CD4-positive, alpha-beta T cell treated with Interleukin-1 beta for 1 hour (primary cell): ENCODE measurements around the gene NEDD4.
"Not testable (repeated sequence)": the region's sequence is repeated elsewhere in the genome, so short reads cannot be mapped to it uniquely, and the experiment has no call there.

ENCODE experiments used
- DNase-seq, 2 donors: peaks; one replicate each; pipeline ENCODE4 v3.0.0-alpha.2; 2020 to 2022

The NEDD4 gene

DNA sequence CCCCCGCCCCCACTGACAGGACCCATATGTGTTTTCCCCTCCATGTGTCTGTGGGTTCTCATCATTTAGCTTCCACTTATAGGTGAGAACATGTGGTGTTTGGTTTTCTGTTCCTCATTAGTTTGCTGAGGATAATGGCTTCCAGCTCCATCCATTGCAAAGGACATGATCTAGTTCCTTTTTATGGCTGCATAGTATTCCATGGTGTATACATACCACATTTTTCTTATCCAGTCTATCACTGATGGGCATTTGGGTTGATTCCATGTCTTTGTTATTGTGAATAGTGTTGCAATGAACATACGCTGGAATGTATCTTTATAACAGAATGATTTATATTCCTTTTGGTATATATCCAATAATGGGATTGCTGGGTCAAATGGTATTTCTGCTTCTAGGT is 171.7 kb downstream of the NEDD4 start:
- DNase-seq, result not testable (repeated sequence)

DNA sequence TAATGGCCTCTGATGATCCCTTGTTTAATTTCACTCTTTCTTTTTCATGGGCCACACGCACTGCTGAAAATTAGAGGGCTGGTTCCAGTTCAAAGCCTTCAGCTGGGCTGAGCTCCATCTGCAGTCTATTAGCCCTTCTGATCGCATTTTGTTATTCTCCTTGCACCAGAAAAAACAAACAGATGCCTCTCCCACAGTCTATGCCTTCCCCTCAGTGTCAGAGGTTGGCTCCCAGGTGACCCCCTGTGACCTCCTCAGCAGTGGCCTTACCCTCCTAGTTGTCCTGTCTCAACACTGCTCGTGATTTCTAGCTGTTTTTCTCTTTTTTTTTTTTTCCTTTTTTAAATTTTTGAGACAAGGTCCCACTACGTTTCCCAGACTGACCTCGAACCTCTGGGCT is 173.4 kb downstream of the NEDD4 start:
- DNase-seq, result no peak

DNA sequence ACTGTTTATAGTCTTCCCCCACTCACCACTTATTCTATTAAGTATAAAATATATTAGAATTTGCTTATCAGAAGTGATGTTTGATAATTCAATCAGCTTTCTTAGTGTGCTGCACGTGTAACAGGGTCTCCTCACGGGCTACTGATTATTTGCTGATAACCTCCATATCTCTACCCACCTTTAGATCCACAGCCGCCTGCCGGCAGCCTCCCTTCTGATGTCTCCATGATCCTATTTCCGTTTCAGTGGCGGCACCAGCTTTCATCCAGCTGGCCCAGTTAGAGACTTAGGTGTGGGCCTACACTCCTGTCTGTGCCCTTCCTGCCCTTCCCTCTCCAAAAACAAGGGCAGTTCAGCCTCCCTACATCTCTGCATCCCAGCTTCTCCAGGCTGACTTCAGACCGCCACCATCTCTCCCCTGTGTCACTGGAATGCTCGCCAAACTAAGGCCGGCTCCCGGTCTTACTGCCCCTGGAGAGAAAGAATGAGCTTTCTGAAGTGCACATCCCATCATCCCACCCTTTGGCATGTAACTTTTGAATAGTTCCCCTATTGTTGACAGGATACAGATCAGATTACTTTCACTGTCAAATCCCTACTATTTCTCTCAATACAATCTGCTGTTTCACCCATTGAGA is 173.9 kb downstream of the NEDD4 start:
- no peak for DNase-seq

DNA sequence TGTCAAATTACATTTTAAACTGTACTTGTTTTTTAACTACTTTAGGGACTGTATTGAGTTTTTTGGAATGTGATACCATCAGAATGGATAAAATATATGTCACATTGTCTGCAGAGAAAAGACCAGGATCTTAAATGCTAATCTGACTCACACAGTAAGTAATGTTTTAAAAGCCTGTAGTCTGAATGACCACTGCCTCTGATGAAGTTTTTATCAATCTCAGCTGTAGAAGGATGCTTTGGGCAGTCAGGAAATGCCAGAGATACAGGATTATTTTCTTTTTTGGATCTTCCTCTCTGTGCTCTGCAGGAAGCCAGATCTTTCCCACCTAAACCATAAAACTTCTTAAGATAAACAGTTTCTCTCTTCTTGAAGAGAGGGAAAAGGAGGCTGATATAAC is 177.4 kb downstream of the NEDD4 start:
- DNase-seq, result no peak

DNA sequence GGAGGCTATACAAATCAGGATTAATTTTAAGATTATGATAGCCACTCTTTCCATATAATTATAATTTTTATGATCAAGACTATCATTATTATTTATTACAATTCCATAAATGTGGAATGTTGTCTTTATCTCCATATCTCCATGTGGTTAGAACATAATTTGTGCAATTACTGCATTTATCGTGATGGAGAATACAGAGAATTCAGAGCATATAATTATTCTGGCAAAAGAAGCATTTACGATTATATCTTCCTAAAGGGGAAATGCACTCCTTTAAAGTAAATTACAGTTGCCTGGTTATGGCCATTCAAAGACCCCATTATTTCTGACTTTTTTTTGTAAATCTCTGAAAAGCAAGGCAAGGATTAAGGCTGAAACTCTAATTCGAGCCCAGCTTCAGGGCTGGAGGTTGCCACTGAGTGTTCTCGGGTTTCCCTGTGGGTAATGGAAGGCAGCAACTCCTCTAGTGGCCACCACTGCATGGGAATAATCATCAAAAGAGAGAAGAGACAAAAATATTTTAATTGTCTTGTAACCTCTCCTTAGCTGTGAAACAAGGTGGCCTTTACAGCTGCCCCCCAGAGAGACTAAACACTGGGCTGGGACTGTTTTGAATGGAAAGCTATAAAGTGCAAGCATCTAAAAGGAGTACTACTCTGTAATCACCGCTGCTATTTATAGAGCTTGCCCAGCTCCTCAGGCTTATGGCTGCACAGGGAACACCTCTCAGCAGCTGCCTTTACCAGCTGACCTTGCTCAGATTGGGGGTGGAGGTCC is 190.6 kb downstream of the NEDD4 start:
- DNase-seq, result no peak

DNA sequence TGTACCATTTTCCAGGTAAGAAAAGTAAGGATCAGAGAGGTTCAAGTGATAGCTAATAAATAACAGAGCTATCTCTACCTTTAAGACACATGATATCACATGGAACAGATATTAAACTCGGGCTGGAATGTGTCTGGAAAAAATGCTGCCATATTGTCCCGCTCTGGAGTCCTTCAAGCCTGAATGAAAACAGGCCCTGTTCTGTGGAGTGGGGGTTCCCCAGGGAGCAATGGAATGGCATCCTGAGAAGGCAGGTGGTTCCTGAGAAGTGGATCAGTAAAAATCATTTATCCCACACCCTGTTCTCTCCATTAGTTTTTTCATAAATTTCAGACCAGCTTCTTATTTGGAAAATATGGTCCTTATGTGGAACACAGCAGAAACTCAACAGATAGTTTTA is 193.2 kb downstream of the NEDD4 start:
- DNase-seq, result no peak

DNA sequence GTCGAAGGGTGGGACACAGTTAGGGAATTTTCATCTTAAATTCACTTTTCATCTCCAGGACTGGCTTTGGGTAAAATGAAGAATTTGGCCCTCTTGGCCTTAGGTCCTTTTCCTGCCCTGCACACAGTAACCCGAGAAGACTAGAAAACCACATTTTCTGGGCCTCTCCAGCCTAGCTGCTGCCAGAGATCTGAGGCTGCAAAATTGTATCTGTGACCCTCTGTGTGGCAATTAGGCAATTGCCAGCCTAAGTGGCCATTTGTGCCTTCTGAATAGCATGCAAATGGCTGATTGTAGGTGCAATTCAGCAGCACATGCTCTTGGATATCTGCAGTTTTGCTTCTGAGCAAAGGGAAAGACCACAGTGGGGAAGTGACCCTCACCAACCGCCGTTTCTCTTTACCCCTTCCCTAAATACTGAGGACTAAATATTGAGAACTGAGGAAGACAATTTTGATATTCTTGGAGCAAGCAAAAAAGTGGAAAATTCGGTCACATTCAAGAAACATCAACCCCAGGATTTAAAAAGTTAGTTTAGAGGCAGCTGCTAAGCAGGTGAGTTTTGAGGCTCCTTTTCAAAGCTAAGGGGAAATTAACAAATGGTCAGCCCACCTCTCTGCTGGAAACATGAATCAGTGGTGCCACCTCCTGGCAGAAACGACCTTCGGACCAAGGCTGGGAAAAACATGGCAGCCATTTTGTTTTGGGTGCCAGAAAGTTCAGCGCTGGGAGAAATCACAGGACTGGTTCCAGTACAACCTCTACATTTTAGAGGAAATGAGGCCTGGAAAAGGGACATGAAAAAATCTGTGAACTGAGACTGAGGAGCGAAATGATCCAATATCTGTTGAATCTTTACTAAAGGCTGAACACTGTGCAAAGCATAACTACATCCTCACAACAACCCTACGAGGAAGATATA is 193.9 kb downstream of the NEDD4 start:
- DNase-seq, result no peak

DNA sequence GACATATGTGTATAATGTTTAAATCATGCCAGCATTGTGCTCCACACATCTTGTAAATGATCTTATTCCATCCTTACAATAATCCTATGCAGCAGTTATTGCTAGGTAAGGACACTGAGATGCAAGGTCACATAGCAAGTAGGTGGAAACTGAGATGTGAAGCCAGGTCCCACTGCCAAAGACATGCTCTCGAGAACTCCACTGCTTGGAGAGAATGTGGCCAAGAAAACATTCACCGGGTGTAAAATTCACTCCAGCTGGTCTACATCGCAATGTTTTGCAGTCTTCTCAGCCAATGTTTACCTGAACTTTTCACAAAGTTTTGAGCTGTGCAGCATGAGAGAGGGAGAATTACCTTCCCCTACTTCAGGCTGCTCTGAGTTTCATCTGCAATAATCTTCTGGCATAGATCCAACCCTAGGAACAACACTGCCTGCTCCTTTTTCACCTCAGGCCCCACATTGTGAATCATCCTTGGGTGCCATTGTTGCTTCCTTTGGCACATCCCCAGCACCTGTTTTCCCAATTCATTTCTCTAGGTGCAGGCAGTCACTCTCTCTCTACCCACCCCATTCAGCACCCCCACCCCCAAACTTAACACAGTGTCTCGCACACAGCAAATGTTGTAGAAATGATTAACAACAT is 197.0 kb downstream of the NEDD4 start:
- DNase-seq, result no peak

DNA sequence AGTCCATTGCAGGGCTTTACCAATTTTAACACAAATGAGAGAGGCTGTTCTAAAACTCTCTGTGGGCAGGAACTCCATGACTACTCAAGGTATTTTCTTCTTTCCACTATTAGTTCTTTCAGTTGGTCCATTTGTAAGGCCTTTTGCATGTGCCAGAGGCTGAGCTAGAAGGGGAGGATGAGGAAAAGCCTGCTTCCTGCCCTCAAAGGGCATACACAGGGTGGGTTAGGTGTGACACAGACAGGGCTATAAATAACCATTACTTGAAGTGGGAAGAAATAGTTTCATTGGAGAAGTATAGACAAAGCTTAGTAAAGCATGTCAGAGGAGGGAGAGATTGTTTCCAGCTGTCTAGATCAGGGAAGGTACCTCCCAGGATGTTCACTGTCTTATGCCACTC is 198.4 kb downstream of the NEDD4 start:
- no peak for DNase-seq

DNA sequence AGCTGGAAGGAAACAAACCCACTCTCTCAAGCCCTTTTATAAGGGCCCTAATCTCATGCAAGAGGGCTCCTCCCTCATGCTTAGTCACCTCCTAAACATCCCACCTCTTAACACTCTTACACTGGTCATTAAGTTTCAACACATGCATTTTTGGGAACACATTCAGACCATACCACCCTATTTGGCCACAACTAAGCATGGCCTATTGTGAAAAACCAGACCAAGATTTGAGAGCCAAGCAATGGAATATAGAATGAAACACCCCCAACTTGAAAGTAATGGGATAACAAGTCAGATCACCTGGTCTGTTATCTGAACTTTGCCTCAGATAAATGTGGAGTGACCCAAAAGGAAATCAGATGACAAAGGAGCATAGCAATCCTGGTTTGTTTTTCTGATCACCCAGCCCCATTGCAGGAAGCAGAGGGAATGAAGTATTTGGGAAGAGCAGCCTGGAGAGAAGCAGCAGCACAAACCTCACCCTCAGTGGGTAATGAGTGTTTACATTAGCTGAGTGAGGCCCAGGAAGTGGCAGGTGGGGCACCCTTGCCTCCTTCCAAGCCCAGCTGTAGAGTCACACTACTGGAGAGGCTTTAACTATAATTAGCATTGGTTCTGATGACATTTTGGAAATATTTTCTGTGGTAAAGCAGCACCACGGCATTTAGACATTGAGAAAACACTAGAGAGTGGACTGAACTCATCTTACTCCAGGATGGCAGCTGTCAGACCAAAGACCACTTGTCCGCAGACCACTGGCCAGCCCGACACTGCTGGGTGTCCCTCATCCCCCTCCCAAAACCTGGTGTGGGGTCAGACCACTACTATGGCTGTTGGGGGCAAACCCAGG is 201.6 kb downstream of the NEDD4 start:
- DNase-seq, result no peak

DNA sequence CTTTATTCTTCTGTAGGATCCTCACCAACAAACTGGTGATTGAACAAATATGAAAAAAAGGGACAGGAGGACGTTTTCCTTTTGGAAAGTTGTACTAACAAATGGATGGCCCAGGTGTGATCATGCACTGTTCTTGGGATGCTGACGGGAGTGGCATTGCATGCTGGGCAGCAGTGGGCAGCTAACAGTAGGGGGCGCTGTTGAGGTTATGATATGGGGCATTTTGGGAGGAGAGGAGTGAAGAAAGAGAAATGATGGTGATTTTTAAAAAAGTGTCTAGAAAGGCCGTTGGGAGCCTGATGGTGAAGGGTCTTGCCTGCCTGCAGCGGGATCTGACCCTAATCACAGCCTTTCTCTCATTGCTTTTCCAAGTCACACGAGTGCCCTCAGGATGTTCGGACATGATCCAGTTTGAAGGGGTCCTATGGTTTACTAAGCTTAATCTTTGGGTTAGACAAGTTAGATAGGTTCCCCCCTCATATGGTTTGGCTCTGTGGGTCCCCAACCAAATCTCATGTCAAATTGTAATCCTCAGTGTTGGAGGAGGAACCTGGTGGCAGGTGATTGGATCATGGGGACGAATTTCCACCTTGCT is 204.2 kb downstream of the NEDD4 start:
- DNase-seq, result peak in 1 of 2 donors; percentile 40

DNA sequence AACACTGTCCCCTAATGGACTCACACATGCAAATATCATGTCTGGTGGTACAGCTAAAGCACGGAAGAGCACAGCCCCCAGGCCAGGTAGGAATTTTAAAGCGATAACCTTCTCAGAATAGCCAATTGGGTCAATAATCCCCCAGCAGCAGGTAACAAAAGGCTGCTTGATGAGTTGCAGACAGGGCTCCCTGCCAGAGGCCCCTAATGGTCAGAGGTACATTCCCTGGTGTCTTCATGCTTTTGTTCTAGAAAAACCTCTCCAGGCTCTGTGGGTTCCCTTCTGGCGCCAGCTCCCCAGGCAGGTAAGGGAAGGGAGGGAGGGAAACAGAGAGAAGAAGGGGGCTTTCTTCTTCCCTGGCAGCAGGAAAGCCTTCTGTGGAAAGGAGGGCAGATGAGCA is 207.1 kb downstream of the NEDD4 start:
- no peak for DNase-seq

DNA sequence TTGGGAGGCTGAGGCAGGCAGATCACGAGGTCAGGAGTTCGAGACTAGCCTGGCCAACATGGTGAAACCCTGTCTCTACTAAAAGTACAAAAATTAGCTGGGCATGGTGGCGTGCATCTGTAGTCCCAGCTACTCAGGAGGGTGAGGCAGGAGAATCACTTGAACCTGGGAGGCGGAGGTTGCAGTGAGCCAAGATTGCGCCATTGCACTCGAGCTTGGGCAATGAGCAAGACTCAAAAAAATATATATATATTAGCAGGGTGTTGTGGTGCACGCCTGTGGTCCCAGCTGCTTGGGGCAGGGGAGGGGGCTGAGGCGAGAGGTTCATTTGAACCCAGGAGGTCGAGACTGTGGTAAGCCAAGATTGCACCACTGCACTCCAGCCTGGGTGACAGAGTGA is 207.8 kb downstream of the NEDD4 start:
- DNase-seq, result not testable (repeated sequence)

DNA sequence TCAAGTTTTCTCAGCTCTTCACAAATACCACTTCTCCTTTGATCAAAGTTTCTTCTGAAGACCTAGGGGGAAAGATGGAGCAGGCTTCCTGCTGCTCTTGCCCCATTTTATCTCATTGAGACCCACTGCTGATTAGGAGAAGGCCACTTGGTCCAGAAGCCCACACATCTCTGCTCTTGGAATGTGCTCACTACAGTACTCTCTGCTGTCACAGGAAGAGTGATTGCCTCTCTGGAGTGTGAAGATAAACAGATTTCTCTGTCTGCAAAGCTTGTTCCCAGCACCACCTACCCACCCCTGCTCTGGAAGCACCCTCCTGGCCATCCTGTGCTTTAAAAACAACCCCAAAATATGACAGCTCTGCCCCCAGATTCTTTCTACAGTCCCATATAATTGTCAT is 209.1 kb downstream of the NEDD4 start:
- DNase-seq, result no peak

DNA sequence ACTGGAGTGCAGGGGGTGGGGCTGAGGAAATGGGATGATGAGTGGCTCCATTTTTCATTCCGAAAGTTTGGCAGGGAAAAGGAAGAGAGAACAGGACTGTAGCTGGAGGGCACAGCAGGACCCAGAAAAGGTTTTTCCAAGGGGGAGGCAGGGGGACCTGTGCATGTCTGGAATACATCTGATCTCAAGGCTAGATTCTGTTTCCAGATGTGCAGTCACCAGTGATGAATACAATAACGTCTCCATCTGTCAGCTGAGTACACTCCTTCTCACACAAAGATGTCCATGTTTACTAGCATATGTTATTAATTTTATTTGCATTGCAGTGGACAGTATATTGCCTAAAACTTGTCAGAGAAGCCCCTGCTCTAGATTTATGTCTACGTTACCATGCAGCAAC is 210.5 kb downstream of the NEDD4 start:
- no peak for DNase-seq

DNA sequence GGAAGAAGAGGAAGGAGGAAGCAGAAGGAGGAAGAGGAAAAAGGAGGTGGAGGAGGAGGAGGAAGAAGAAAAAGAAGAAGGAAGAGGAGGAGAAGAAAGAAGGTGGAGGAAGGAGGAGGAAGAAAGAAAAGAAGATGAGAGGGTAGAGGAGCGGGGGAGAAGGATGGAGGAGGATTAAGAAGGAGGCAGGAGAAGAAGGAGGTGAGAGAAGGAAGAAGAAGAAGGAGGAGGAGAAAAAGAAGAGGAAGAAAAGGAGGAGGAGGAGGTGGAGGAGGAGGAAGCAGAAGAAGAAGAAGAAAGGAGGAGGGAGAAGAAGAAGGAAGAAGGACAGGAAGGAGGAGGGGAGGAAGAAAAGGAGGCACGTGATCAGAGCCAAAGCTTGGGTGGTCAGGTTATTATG is 213.1 kb downstream of the NEDD4 start:
- DNase-seq, result no peak

DNA sequence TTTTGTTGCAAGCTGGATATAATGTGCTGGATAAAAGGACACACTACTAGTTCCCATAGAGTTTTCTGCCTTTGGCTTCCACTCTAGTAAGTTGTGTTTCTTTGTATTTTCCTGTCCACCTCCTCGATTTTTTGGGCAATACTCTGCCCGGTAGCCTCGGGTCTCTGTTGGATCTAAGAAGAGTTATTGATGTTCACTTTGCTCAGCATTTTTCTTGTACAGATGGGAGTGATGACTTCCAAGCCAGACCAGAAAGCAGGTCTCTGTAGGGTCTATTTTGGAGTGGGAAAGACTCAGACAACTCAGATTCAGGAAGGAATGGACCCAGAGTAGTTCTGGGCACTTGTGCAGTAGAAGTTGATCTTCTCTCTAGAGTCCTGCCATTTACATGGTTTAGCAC is 214.5 kb downstream of the NEDD4 start:
- no peak for DNase-seq
